Uterus (tissue), 4 donors: ENCODE data around the gene ARID1B. TPM values are rescaled to one million over a fixed set of nuclear protein-coding genes. Genes with fewer than 3 reads are reported as not detected.
A peak's percentile ranks its signal among the peaks of the same experiment; 100 is the strongest.

Source experiments
- DNase-seq, 2 donors: peaks; one replicate each; pipeline ENCODE4 v3.0.0-alpha.2; 2019 to 2020
- H3K27ac ChIP-seq, 2 donors: fragments of 200-600 bp; sonication (generic); 1 replicate in 1 of 2; 2 replicates in 1 of 2; pipeline ENCODE4 v1.5.1; 2016 to 2018
- H3K27me3 ChIP-seq, 2 donors: fragments of 200-600 bp; sonication (generic); one replicate each; pipeline ENCODE4 v1.5.1; 2018 to 2019; ENCODE audit warnings: control low read depth in 1 of 2
- H3K36me3 ChIP-seq, 2 donors: fragments of 200-600 bp; sonication (generic); one replicate each; pipeline ENCODE4 v1.5.1; 2019; ENCODE audit warnings: control low read depth in 1 of 2
- H3K4me1 ChIP-seq, 2 donors: fragments of 200-600 bp; sonication (generic); one replicate each; pipeline ENCODE4 v1.5.1; 2018 to 2019; ENCODE audit warnings: control low read depth in 1 of 2
- H3K4me3 ChIP-seq, 2 donors: fragments of 200-600 bp; sonication (generic); 1 replicate in 1 of 2; 2 replicates in 1 of 2; pipeline ENCODE4 v1.5.1; 2018 to 2019; ENCODE audit warnings: mild to moderate bottlenecking in 1 of 2
- H3K9me3 ChIP-seq, 2 donors: fragments of 200-600 bp; sonication (generic); one replicate each; pipeline ENCODE4 v1.5.1; 2019; ENCODE audit warnings: control low read depth in 1 of 2
- CTCF ChIP-seq, 4 experiments: fragments of 200-600 bp in 2 of 4; fragments of 450-650 bp in 2 of 4; sonication (generic) in 2 of 4; IDR thresholded peaks; one replicate each; pipeline ENCODE4 v1.5.1; 2016 to 2019; ENCODE audit warnings: antibody characterized with exemption in 4 of 4, mild to moderate bottlenecking in 2 of 4, moderate library complexity in 1 of 4
- POLR2A ChIP-seq, 2 donors: fragments of 450-650 bp; IDR thresholded peaks; one replicate each; pipeline ENCODE4 v1.6.1; 2016; ENCODE audit warnings: antibody characterized with exemption in 2 of 2, mild to moderate bottlenecking in 1 of 2, moderate library complexity in 1 of 2
- intact Hi-C: fragments of 100-400 bp; cut with DNase I; formaldehyde crosslinking; loops from one replicate; pipeline ENCODE4 v1.15.1; 2023; ENCODE audit warnings: low total_unique reads
- total RNA-seq, 4 donors: library from RNA; depleted of rRNA in 3 of 4; stranded (reverse); fragments of >200 nt in 3 of 4; gene quantifications; one replicate each; pipeline versions ENCODE4 v1.1.0 to v1.2.4, GENCODE V29; 2014 to 2023
- donor health status: DM: yes; HTN: yes; CAD: no.

The ARID1B gene
- total RNA-seq, 4 donors from 2014 or later, result 63.8 to 198 (median 125) TPM

DNA sequence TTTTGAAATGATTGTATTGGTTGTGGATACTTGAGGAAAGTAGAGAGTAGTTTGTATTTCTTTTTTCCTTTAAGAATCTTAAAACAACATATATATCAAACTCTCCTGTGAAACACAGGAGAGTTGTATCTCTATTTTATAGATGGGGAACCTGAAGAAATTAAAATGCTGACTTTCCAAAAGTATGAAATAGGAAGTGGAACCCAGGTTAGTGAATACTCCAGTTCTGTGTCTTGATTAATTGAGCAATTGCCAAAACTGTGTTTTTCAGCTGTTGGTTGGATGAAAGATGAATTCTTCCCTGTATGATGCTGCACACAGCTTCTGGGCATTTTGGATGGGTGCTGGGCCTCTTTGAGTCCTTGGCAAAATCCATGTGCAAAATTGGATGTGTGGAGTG is 86.3 kb downstream of the ARID1B start:
- no peak for TF ChIP-seq CTCF (IDR thresholded peaks at IDR 0.05)
- no peak for TF ChIP-seq POLR2A (IDR thresholded peaks at IDR 0.05)
- no peak overlapping the region for H3K4me3 ChIP-seq
- intact Hi-C loops, result no loop called here
- no peaks in the 10 kb centered on the region for H3K4me1 ChIP-seq
- H3K9me3 ChIP-seq, result no peaks in the 10 kb centered on the region
- H3K36me3 ChIP-seq, result no peaks in the 10 kb centered on the region
- H3K27me3 ChIP-seq, result no peaks in the 10 kb centered on the region
- H3K27ac ChIP-seq, result no peak overlapping the region
- no peak for DNase-seq

- DNase-seq, result no peak
- Histone ChIP-seq H3K9me3 (no peaks in the 10 kb centered on the region), H3K36me3 (no peaks in the 10 kb centered on the region), H3K4me3 (no peak overlapping the region), H3K27ac (no peak overlapping the region), H3K4me1 (no peaks in the 10 kb centered on the region), H3K27me3 (no peaks in the 10 kb centered on the region)
- TF ChIP-seq CTCF (IDR thresholded peaks at IDR 0.05) (no peak), POLR2A (IDR thresholded peaks at IDR 0.05) (no peak)
- intact Hi-C loops, result no loop called here
These were observed 87.4 kb downstream of the ARID1B start for GRCh38 chr6:156864557-156864956.

- intact Hi-C loops, result no loop called here
- TF ChIP-seq CTCF (IDR thresholded peaks at IDR 0.05) (no peak), POLR2A (IDR thresholded peaks at IDR 0.05) (no peak)
- no peaks in the 10 kb centered on the region for H3K36me3 ChIP-seq
These were observed 87.9 kb downstream of the ARID1B start for GRCh38 chr6:156865019-156865629.

DNA sequence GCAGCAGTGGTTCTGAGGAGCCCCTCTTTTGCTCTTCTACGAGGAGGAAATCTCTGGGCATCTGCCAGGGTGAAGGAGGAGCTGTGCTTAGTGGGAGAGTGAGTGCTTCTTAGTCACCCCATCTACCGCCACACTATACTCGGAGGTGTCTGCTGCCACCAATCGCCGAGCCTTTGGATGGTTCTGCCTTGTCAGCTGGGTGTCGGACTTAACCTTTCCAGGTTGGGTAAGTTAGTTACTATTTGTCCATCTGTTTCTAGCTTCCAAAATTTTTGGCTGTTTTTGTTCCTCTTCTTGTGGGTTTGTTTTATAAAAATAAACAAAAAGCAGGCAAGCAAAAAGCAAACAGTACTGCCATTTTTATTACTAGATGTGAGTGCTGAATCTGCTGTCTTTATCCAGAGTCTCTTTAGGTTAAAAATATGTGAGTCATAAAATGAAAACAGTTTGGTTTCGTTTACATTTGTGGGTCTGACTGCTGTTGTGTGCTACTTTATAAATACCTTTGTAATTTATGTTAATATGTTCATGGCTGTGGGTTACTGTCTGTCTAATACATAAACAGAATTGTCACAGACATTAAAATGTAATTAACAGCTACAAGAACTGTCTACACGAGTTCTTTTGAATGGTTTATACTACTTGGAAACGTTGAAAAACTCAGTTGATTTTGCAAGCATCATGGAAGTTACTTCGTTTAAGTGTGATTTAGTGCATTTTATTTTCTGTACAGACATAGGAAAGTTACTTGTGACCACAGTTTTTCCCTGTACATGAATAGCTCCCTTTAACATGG is 89.2 kb downstream of the ARID1B start:
- no peaks in the 10 kb centered on the region for H3K27me3 ChIP-seq
- peaks cover 0 to 4% of the 10 kb centered on the region in 2 donors for H3K4me1 ChIP-seq
- no peak overlapping the region for H3K4me3 ChIP-seq
- no peaks in the 10 kb centered on the region for H3K9me3 ChIP-seq
- TF ChIP-seq POLR2A (IDR thresholded peaks at IDR 0.05), result no peak
- no peak for TF ChIP-seq CTCF (IDR thresholded peaks at IDR 0.05)
- no peak overlapping the region for H3K27ac ChIP-seq
- DNase-seq, result peak in 1 of 2 donors; percentile 33
- intact Hi-C loops, result no loop called here
- no peaks in the 10 kb centered on the region for H3K36me3 ChIP-seq

More at GRCh38 chr6:156865019-156865629, 87.9 kb downstream of the ARID1B start:
- no peak for DNase-seq
- H3K27me3 ChIP-seq, result no peaks in the 10 kb centered on the region
- H3K4me1 ChIP-seq, result peaks cover 0 to 3% of the 10 kb centered on the region in 2 donors
- no peak overlapping the region for H3K27ac ChIP-seq
- H3K9me3 ChIP-seq, result no peaks in the 10 kb centered on the region
- H3K4me3 ChIP-seq, result no peak overlapping the region

DNA sequence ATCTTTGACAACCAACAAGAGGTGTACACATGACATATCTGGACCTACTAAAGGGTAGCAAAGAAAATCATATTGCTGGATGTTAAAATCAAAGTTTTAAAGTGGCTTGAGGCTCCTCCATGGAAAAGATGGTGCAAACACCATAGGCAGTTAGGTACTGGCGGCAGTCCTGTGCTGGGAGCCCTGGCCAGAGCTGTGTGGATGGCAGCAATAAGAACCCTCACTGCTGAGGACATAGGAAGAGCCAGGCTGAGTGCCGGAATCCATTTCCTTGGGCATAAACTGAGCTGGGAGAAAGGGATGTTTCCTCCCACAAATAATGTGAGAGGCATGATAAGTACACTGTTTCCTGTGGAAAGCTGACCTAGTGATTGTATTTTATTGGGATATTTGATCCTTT is 89.9 kb downstream of the ARID1B start:
- H3K4me3 ChIP-seq, result no peak overlapping the region
- no peak for TF ChIP-seq POLR2A (IDR thresholded peaks at IDR 0.05)
- no peak for TF ChIP-seq CTCF (IDR thresholded peaks at IDR 0.05)
- peaks cover 0 to 4% of the 10 kb centered on the region in 2 donors for H3K4me1 ChIP-seq
- H3K36me3 ChIP-seq, result no peaks in the 10 kb centered on the region
- H3K27me3 ChIP-seq, result no peaks in the 10 kb centered on the region
- no peaks in the 10 kb centered on the region for H3K9me3 ChIP-seq
- DNase-seq, result no peak
- intact Hi-C loops, result no loop called here
- H3K27ac ChIP-seq, result no peak overlapping the region
